ENCODE data around the gene SPRED2. TPM values are rescaled to one million over a fixed set of nuclear protein-coding genes. Genes with fewer than 3 reads are reported as not detected.
A peak's percentile ranks its signal among the peaks of the same experiment; 100 is the strongest.

Gene SPRED2
- total and polyA plus RNA-seq, 4 donors = 6.7 to 7.5 (median 7.1) TPM

DNA sequence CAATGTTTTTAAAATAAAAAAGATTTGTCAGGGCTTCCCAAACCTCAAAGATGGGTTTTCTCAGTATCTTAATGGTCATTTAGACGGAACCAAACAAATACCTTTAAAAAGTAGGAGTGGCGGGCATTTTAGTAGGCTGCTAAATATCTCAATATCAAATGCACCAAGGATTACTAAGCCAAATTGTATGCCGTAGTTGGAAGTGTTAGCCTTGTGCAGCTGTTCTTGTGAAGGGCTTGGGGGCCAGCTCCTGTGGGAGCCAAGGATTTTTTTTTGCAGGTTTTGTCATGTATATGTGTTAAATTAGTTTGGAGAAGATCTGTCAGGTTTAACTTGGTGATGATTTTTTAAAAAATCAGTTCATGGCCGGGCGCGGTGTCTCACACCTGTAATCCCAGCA, 152.6 kb downstream of the SPRED2 start:
- TF ChIP-seq RXRA (IDR thresholded peaks at IDR 0.05) = no peak
- TF ChIP-seq, protein P1, sequence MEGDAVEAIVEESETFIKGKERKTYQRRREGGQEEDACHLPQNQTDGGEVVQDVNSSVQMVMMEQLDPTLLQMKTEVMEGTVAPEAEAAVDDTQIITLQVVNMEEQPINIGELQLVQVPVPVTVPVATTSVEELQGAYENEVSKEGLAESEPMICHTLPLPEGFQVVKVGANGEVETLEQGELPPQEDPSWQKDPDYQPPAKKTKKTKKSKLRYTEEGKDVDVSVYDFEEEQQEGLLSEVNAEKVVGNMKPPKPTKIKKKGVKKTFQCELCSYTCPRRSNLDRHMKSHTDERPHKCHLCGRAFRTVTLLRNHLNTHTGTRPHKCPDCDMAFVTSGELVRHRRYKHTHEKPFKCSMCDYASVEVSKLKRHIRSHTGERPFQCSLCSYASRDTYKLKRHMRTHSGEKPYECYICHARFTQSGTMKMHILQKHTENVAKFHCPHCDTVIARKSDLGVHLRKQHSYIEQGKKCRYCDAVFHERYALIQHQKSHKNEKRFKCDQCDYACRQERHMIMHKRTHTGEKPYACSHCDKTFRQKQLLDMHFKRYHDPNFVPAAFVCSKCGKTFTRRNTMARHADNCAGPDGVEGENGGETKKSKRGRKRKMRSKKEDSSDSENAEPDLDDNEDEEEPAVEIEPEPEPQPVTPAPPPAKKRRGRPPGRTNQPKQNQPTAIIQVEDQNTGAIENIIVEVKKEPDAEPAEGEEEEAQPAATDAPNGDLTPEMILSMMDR (IDR thresholded peaks at IDR 0.05; ENCODE audit: low read depth, low read length, missing input control) = no peak
- no peak for TF ChIP-seq FOXA1 (IDR thresholded peaks at IDR 0.05)
- TF ChIP-seq TAF1 (conservative IDR thresholded peaks at IDR 0.05) = no peak
- TF ChIP-seq, protein P2, sequence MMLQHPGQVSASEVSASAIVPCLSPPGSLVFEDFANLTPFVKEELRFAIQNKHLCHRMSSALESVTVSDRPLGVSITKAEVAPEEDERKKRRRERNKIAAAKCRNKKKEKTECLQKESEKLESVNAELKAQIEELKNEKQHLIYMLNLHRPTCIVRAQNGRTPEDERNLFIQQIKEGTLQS (IDR thresholded peaks at IDR 0.05) = no peak
- no peak for TF ChIP-seq NR2F2 (IDR thresholded peaks at IDR 0.05)
- TF ChIP-seq HNF4A (conservative IDR thresholded peaks at IDR 0.05) = no peak
- no peak for TF ChIP-seq HNF4G (IDR thresholded peaks at IDR 0.05)
- TF ChIP-seq RAD21 (IDR thresholded peaks at IDR 0.05) = no peak
- TF ChIP-seq, protein P3, sequence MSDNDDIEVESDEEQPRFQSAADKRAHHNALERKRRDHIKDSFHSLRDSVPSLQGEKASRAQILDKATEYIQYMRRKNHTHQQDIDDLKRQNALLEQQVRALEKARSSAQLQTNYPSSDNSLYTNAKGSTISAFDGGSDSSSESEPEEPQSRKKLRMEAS (IDR thresholded peaks at IDR 0.05) = no peak

DNA sequence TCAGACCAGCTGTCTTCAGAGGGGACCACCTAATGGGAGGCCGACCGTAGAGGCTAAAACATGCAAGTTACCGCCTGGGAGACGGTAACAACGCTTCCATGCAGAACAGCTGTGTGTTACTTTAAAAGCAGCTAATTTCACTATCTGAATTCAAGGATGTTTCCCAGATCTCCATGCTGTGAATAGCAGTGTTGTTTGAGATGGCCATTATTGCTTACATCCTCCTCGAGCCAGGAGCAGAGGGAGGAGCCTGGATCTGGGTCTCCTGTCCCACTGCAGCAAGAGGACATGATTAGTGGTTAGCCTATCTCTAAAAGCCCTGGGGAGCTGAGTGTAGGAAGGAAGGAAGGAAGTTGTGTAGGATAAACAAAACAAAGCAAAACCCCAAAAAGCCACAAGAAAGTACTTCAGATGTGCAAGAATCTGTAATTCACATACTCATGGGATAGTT, 153.8 kb downstream of the SPRED2 start:
- peaks cover 0 to 2% (median 0%) of the 10 kb centered on the region in 4 donors for H3K36me3 ChIP-seq (ENCODE audit: control insufficient read depth in 4 of 4, insufficient read depth in 3 of 4, low read depth in 1 of 4, low read length in 3 of 4)
- H3K27ac ChIP-seq (ENCODE audit: low read depth in 1 of 2, low read length in 2 of 2) = no peak overlapping the region
- TF ChIP-seq HNF4A (conservative IDR thresholded peaks at IDR 0.05) = no peak
- TF ChIP-seq RAD21 (IDR thresholded peaks at IDR 0.05) = peak in 1 of 2 donors; percentile 19
- peak; percentile 63 for TF ChIP-seq NR2F2 (IDR thresholded peaks at IDR 0.05)
- no peaks in the 10 kb centered on the region for H3K9me3 ChIP-seq (ENCODE audit: control insufficient read depth in 4 of 4, low read length in 3 of 4)
- H3K4me3 ChIP-seq (ENCODE audit: low read depth in 1 of 3, low read length in 3 of 3) = no peak overlapping the region
- no peaks in the 10 kb centered on the region for H3K4me1 ChIP-seq (ENCODE audit: control insufficient read depth in 4 of 4, insufficient read depth in 4 of 4, low read length in 3 of 4)
- 72% methylated on average over 6 of the region's 6 CpGs for WGBS
- H3K9ac ChIP-seq (ENCODE audit: low read depth in 1 of 2, low read length in 2 of 2) = no peak overlapping the region
- no peaks in the 10 kb centered on the region for H3K27me3 ChIP-seq (ENCODE audit: control insufficient read depth in 4 of 4, insufficient read depth in 4 of 4, low read length in 3 of 4)
- DNase-seq (ENCODE audit: low spot score) = no peak

More for the DNA sequence above, 152.6 kb downstream of the SPRED2 start:
- Histone ChIP-seq H3K4me1 (ENCODE audit: control insufficient read depth in 4 of 4, insufficient read depth in 4 of 4, low read length in 3 of 4) (no peaks in the 10 kb centered on the region), H3K9me3 (ENCODE audit: control insufficient read depth in 4 of 4, low read length in 3 of 4) (no peaks in the 10 kb centered on the region), H3K27me3 (ENCODE audit: control insufficient read depth in 4 of 4, insufficient read depth in 4 of 4, low read length in 3 of 4) (no peaks in the 10 kb centered on the region), H3K36me3 (ENCODE audit: control insufficient read depth in 4 of 4, insufficient read depth in 3 of 4, low read depth in 1 of 4, low read length in 3 of 4) (no peaks in the 10 kb centered on the region), H3K9ac (ENCODE audit: low read depth in 1 of 2, low read length in 2 of 2) (no peak overlapping the region), H3K27ac (ENCODE audit: low read depth in 1 of 2, low read length in 2 of 2) (no peak overlapping the region), H3K4me3 (ENCODE audit: low read depth in 1 of 3, low read length in 3 of 3) (no peak overlapping the region)
- DNase-seq (ENCODE audit: low spot score) = no peak
- 97% methylated on average over 6 of the region's 6 CpGs for WGBS

DNA sequence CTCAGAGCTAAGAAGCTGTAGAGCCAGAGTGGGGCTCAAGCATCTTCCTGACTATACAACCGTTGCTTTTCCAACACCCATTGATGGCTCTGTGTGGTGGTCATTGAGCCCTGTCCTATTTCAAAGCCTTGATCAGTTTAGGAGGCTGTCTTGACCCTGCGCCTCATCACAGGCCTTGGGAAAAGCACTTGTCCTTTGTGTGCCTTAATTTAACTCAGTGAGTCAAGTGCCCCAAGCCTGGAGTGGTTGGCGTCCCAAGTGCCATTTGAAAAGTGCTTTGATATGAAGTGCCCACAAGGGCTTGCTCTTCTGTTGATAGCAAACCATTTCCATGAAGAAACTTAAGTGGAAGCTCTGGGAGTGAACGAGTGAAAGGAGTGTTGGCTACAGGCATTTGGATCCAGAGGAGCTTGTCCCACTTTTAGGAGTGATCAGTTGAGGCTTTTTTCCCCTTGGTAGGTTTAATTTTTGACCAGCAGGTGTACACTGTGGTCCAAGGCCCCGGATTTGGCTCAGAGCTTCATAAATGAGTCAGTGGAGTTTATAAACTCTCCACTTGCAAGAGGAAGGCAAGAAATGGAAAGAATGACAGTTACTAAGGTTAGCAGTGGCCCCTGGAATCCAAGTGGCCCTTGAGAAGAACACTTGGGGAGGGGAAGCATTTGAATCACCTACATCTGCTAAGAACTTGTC, 154.5 kb downstream of the SPRED2 start:
- H3K4me1 ChIP-seq (ENCODE audit: control insufficient read depth in 4 of 4, insufficient read depth in 4 of 4, low read length in 3 of 4) = no peaks in the 10 kb centered on the region

More for the DNA sequence above, 154.5 kb downstream of the SPRED2 start:
- Histone ChIP-seq H3K27me3 (ENCODE audit: control insufficient read depth in 4 of 4, insufficient read depth in 4 of 4, low read length in 3 of 4) (no peaks in the 10 kb centered on the region), H3K9ac (ENCODE audit: low read depth in 1 of 2, low read length in 2 of 2) (no peak overlapping the region), H3K36me3 (ENCODE audit: control insufficient read depth in 4 of 4, insufficient read depth in 3 of 4, low read depth in 1 of 4, low read length in 3 of 4) (peaks cover 0 to 8% (median under 1%) of the 10 kb centered on the region in 4 donors), H3K4me3 (ENCODE audit: low read depth in 1 of 3, low read length in 3 of 3) (no peak overlapping the region), H3K27ac (ENCODE audit: low read depth in 1 of 2, low read length in 2 of 2) (no peak overlapping the region), H3K9me3 (ENCODE audit: control insufficient read depth in 4 of 4, low read length in 3 of 4) (no peaks in the 10 kb centered on the region)
- DNase-seq (ENCODE audit: low spot score) = no peak
- TF ChIP-seq, protein P1 (IDR thresholded peaks at IDR 0.05; ENCODE audit: low read depth, low read length, missing input control) = no peak
- TF ChIP-seq RAD21 (IDR thresholded peaks at IDR 0.05) (no peak), FOXA2 (IDR thresholded peaks at IDR 0.05) (no peak)
- WGBS = 89% methylated on average over 5 of the region's 5 CpGs
